Loucy (cell line): ENCODE data around the gene KIF13A.

Source experiments
- CTCF ChIP-seq: fragments of 200-600 bp; sonication (generic); conservative IDR thresholded peaks from 2 replicates; pipeline ENCODE4 v1.5.1; 2014; ENCODE audit warnings: mild to moderate bottlenecking, antibody characterized with exemption, low read length
- EZH2phosphoT487 ChIP-seq: fragments of 200-600 bp; IDR thresholded peaks from 2 replicates; pipeline ENCODE4 v1.6.1; 2018; ENCODE audit warnings: antibody characterized with exemption, mild to moderate bottlenecking, moderate library complexity, borderline replicate concordance

GRCh38 chr6:17863901-17864754 is 123.3 kb downstream of the KIF13A start:
- no peak for TF ChIP-seq CTCF
- TF ChIP-seq EZH2phosphoT487, result no peak
